ENCODE results near the gene TMEM174.
A peak's percentile ranks its signal among the peaks of the same experiment; 100 is the strongest.
"Not testable (repeated sequence)": the region's sequence is repeated elsewhere in the genome, so short reads cannot be mapped to it uniquely, and the experiment has no call there.

Gene TMEM174

DNA sequence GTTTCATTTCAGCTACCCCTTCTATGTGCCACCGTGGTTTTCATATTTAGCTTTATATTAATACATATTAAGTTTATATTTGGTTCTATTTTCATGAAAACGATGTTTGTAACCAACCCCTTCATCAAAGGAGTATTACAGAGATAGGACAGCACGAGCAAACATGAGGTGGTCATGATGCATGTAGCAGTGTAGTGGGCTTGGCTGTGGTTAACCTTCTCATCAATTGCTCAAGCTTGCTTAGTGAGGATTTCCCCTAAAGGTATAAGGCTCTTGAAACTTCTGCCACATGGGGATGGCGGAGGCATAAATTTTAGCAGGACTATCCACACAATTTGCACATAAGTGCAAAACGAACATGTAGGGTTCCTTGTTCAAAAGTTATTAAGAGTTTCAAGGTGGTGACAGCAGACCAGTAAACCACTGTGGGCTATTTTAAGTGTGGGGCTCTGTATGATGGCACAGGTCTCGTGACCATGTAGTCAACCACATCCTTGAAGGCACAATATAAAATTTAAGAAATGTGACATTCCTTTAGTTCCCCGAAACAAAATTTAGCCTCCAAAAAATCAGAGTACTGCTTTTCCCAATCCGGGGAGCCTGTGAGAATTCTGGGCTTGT lies 24.8 kb downstream of the TMEM174 start:
- FAIRE-seq = no peak

DNA sequence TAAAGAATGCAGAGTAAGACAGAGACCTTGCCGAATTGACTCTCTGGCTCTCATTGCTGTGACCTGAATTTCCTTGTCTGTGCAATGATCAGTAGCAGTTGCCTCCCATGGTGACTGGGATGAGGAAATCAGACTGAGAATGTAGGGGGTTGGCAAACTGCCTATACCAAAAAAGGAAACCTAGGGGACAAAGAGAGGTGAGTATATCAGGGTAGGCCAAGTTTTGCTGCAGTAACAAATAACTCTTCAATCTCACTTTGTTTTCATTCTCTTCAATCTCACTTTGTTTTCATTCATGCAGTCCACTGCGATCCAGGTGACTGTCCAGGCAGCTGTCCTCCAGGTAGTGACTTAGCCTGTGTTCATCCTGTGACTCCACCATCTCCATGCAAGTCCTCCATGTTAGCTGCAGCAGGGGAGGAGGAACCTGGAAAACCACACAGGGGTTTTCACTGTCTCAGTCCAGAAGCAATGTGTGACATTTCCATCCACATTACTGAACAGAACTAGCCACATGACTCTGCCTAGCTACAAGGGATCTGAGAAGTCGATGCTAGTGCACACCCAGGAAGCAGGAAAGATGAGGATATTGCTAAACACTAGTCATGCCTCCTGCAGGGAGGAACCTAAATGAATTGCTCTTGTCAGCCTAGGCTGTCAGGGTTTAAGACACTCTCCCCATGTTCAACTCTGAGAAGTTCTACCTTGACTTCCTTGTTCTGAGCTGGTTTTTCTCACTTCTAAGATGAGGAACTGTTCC lies 26.0 kb downstream of the TMEM174 start:
- FAIRE-seq = no peak

GRCh38 chr5:73199671-73200070 lies 26.7 kb downstream of the TMEM174 start:
- no peak for FAIRE-seq

GRCh38 chr5:73201547-73202513 lies 28.8 kb downstream of the TMEM174 start:
- no peak for FAIRE-seq

DNA sequence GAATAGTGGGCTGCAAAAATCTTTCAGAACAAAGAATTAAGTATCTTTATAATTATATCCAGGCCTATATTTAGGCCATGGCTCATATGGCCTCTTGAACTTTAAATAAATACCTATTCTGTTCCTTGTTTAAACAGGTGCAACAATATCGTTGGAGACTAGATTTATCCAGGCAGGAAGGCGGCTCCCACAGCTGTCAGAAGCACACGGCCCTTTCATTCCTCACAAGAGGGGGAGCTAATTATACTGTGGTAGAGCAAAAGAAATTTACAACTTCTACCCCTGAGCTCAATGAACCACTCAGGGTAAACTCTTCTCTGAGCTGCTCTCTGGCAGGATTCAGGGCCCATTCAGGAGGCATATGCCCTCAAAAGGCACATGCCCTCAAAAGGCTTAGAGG lies 31.3 kb downstream of the TMEM174 start:
- no peak for FAIRE-seq

DNA sequence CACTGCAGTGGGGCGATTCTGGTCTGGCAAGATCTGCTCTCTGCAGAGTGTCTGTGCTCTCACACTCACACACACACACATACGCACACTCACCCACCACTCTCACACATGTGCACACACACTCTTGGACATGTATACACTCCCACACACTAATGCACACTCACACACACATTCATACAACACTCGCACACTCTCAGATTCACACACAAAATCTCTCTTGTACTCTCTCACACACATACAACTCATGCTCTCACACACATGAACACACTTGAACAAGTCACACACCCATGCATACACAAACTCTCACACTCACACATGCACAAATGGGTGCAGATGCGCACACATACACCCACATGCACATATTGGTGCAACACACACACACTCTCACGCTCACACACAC lies 31.7 kb downstream of the TMEM174 start:
- no peak for FAIRE-seq

GRCh38 chr5:73205305-73205704 lies 32.3 kb downstream of the TMEM174 start:
- FAIRE-seq = no peak

DNA sequence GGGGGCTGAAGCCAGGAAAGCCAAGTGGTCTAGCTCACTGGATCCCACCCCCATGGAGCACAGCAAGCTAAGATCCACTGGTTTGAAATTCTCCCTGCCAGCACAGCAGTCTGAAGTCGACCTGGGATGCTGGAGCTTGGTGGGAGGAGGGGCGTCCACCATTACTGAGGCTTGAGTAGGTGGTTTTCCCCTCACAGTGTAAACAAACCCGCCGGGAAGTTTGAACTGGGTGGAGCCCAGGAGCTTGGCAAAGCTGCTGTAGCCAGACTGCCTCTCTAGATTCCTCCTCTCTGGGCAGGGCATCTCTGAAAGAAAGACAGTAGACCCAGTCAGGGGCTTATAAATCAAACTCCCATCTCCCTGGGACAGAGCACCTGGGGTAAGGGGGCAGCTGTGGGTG lies 34.2 kb downstream of the TMEM174 start:
- not testable (repeated sequence) for FAIRE-seq

- FAIRE-seq = not testable (repeated sequence)
These were observed 36.1 kb downstream of the TMEM174 start for GRCh38 chr5:73209075-73209474.

DNA sequence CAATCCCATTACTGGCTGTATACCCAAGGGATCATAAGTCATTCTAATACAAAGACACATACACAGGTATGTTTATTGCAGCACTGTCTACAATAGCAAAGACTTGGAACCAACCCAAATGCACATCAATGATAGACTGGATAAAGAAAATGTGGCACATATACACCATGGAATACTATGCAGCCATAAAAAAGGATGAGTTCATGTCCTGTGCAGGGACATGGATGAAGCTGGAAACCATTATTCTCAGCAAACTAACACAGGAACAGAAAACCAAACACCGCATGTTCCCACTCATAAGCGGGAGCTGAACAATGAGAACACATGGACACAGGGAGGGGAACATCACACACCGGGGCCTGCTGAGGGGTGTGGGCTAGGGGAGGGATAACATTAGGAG lies 39.7 kb downstream of the TMEM174 start:
- FAIRE-seq = not testable (repeated sequence)

DNA sequence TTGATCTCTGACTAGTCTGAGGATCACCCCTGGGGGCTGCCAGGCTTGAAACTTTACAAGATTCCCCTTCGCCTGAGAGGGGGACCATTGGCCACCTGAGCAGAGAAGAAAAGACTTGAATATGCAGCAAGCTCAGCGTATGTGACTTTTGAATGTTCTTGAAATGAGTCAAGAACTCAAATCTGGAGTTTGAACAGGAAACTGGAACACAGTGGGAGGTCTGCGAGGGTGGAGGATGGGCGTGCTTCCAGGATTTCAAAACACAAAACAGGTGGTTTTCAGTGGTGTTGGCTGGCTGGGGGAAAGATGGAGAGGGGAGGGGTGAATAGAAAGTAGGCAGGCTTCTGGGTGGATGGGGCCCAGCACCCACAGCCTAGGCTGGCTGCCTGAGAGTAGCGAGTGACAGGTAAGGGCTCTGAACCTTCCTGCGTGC lies 40.6 kb downstream of the TMEM174 start:
- FAIRE-seq = no peak

- FAIRE-seq = no peak
These were observed 41.3 kb downstream of the TMEM174 start for GRCh38 chr5:73214306-73214705.

- no peak for FAIRE-seq
These were observed 42.0 kb downstream of the TMEM174 start for GRCh38 chr5:73214996-73215395.

GRCh38 chr5:73215531-73215890 lies 42.5 kb downstream of the TMEM174 start:
- no peak for FAIRE-seq

GRCh38 chr5:73215891-73216610 lies 43.1 kb downstream of the TMEM174 start:
- no peak for FAIRE-seq

DNA sequence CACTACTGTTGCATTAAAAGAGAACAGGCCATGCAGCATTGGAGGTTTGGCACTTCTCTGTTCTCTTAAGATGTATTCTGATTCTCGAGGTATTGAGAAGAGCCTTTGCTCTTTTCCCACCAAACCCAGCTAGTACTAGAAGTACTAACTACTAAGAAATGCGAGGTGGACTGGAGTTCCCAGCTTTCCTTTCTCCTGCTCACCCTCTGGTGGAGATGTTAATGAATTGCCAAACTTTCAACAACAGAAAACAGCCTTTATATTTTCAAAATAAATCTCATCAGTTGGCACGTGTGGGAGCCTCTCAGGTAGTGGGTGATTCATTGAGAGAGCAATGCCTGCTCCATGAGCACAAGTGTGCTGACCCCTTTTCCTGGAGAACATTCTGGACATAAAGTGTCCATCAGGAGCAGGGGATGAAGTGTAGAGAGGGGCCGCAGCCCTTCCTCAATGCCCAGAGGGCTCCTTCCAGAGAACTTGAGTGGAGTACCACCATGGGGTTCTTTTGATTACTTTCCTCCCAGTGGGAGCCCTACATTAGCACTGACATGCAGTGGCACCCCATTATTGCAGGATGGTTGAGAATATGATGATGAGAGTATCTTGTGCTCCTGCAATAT lies 45.7 kb downstream of the TMEM174 start:
- peak; percentile 23 for FAIRE-seq

DNA sequence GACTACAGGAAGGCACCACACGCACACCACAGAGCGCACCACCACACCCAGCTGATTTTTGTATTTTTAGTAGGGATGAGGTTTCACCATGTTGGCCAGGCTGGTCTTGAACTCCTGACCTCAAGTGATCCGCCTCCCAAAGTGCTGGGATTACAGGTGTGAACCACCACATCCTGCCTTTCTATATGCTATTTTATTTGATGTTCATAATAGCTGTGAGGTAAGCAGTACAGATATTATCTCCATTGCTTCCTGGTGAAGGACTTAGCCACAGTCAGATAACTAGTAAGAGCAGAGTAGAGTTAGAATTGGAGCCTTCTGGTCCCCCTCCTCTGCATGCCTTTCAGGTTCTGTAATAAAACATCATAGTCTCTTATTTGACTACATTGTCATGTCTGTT lies 46.3 kb downstream of the TMEM174 start:
- FAIRE-seq = not testable (repeated sequence)

DNA sequence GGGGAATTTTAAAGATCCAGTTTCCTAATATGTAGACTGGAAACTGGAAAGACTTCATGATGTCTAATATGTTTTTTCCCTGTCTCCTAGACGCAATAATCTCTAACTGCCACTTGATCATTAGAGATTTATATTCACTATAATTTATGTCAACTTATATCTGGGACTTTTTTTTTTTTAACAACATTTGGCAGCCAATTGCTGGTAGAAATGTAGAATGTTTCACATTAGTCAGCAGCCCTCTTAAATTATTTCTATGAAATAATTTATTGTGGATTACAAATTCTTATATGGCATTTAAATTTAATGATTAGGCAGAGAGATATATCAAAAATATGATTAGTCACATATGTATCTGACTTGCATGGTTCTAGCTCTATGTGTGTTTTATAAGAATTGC lies 48.2 kb downstream of the TMEM174 start:
- no peak for FAIRE-seq

- no peak for FAIRE-seq
These were observed 48.7 kb downstream of the TMEM174 start for GRCh38 chr5:73221726-73222125.

DNA sequence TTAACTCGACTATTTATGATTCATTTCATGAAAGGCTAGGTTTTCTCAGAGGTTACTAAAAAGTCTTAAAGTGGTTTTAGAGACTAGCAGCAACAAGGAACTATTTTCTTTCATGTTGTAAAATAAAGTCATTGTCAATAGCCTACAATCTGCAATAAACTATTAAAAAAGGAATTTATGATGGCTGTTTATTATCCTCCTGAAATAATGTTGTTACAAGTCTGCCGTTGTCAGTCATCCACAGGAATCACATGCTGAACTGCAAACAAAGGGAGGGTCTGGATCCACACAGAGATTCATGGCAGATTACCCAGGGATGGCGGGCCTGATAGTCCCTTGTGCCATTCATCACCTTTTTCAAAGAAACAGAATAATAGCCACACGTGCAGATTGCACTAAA lies 49.2 kb downstream of the TMEM174 start:
- FAIRE-seq = no peak
